HG03439 (cell line): ENCODE data around the gene NF1.

Experiments
- ATAC-seq: cut with Tn5 transposase; IDR thresholded peaks from one replicate; pipeline ENCODE4 v1.9.1; 2021; ENCODE audit warnings: mild to moderate bottlenecking, moderate library complexity; ENCODE audit not compliant: unreplicated experiment

Gene NF1

GRCh38 chr17:31397256-31397939 lies 302.6 kb downstream of the NF1 start:
- no peak for ATAC-seq

- no peak for ATAC-seq
Measured at GRCh38 chr17:31398381-31399311, 303.9 kb downstream of the NF1 start.

GRCh38 chr17:31400481-31400950 lies 305.7 kb downstream of the NF1 start:
- ATAC-seq: no peak

- ATAC-seq: no peak
Measured at GRCh38 chr17:31401456-31402254, 306.9 kb downstream of the NF1 start.

GRCh38 chr17:31404028-31404949 lies 309.5 kb downstream of the NF1 start:
- ATAC-seq: no peak

GRCh38 chr17:31405890-31406371 lies 311.2 kb downstream of the NF1 start:
- no peak for ATAC-seq

GRCh38 chr17:31408586-31408985 lies 313.8 kb downstream of the NF1 start:
- no peak for ATAC-seq

GRCh38 chr17:31411707-31412285 lies 317.0 kb downstream of the NF1 start:
- ATAC-seq: no peak

GRCh38 chr17:31412511-31412910 lies 317.7 kb downstream of the NF1 start:
- no peak for ATAC-seq

GRCh38 chr17:31413081-31413799 lies 318.5 kb downstream of the NF1 start:
- ATAC-seq: no peak

GRCh38 chr17:31413874-31414549 lies 319.2 kb downstream of the NF1 start:
- no peak for ATAC-seq

GRCh38 chr17:31414550-31414918 lies 319.8 kb downstream of the NF1 start:
- no peak for ATAC-seq

- ATAC-seq: no peak
Measured at GRCh38 chr17:31415004-31415454, 320.3 kb downstream of the NF1 start.

- ATAC-seq: no peak
Measured at GRCh38 chr17:31415640-31416502, 321.1 kb downstream of the NF1 start.

- ATAC-seq: no peak
Measured at GRCh38 chr17:31416503-31416923, 321.7 kb downstream of the NF1 start.

GRCh38 chr17:31417051-31417792 lies 322.4 kb downstream of the NF1 start:
- no peak for ATAC-seq
